GM23338 (cell line): ENCODE measurements around the gene MYOZ2. TPM values are rescaled to one million over a fixed set of nuclear protein-coding genes. Genes with fewer than 3 reads are reported as not detected.

Experiments used
- ATAC-seq: fragments of 200-7000 bp; cut with Tn5 transposase; 3 replicates; pipeline ENCODE4 v1.9.1; 2020
- DNase-seq: peaks from one replicate; pipeline ENCODE4 v3.0.0-alpha.2; 2015; ENCODE audit warnings: low spot score
- H2AFZ ChIP-seq: fragments of 200-600 bp; sonication (generic); 2 replicates; pipeline ENCODE4 v1.8.0; 2016; ENCODE audit warnings: antibody characterized with exemption, mild to moderate bottlenecking, moderate library complexity
- H3F3A ChIP-seq: fragments of 200-600 bp; sonication (generic); replicated peaks from 2 replicates; pipeline ENCODE4 v1.8.0; 2017; ENCODE audit warnings: antibody characterized with exemption, mixed run types, low read depth
- H3K27ac ChIP-seq: fragments of 200-600 bp; sonication (generic); 2 replicates; pipeline ENCODE4 v1.6.1; 2016; ENCODE audit warnings: low read depth
- H3K27me3 ChIP-seq: fragments of 200-600 bp; sonication (generic); 2 replicates; pipeline ENCODE4 v1.8.0; 2016; ENCODE audit warnings: mild to moderate bottlenecking, mixed run types, moderate library complexity; ENCODE audit not compliant: insufficient read depth
- H3K36me3 ChIP-seq: fragments of 200-600 bp; sonication (generic); 2 replicates; pipeline ENCODE4 v1.8.0; 2016; ENCODE audit warnings: mild to moderate bottlenecking; ENCODE audit not compliant: insufficient read depth
- H3K4me1 ChIP-seq: fragments of 200-600 bp; sonication (generic); 2 replicates; pipeline ENCODE4 v1.8.0; 2016; ENCODE audit warnings: mild to moderate bottlenecking, moderate library complexity; ENCODE audit not compliant: insufficient read depth
- H3K4me2 ChIP-seq: fragments of 200-600 bp; sonication (generic); 2 replicates; pipeline ENCODE4 v1.7.1; 2017; ENCODE audit warnings: mixed run types
- H3K4me3 ChIP-seq: fragments of 200-600 bp; sonication (generic); 2 replicates; pipeline ENCODE4 v1.6.1; 2016; ENCODE audit warnings: mixed run types
- H3K79me2 ChIP-seq: fragments of 200-600 bp; sonication (generic); replicated peaks from 2 replicates; pipeline ENCODE4 v1.8.0; 2017; ENCODE audit warnings: mild to moderate bottlenecking; ENCODE audit not compliant: insufficient read depth
- H3K9me2 ChIP-seq: fragments of 200-600 bp; sonication (generic); 2 replicates; pipeline ENCODE4 v1.8.0; 2017; ENCODE audit not compliant: insufficient read depth
- H4K20me1 ChIP-seq: fragments of 200-600 bp; sonication (generic); replicated peaks from 2 replicates; pipeline ENCODE4 v1.8.0; 2017; ENCODE audit warnings: mild to moderate bottlenecking; ENCODE audit not compliant: insufficient read depth
- H3K27ac Mint-ChIP-seq: 2 replicates; pipeline ENCODE4 v1.8.0; 2020; ENCODE audit warnings: inconsistent platforms, mild to moderate bottlenecking, moderate library complexity, mixed read lengths
- H3K27me3 Mint-ChIP-seq: 3 replicates; pipeline ENCODE4 v1.8.0; 2022; ENCODE audit warnings: low read depth, mild to moderate bottlenecking, moderate library complexity, mixed read lengths, inconsistent platforms; ENCODE audit not compliant: insufficient read depth, poor library complexity
- H3K36me3 Mint-ChIP-seq: 3 replicates; pipeline ENCODE4 v1.8.0; 2021; ENCODE audit warnings: low read depth, mild to moderate bottlenecking, inconsistent platforms, moderate library complexity, mixed read lengths
- H3K4me1 Mint-ChIP-seq: 3 replicates; pipeline ENCODE4 v1.8.0; 2020; ENCODE audit warnings: mild to moderate bottlenecking, inconsistent platforms, mixed read lengths
- H3K4me3 Mint-ChIP-seq: 3 replicates; pipeline ENCODE4 v1.8.0; 2021; ENCODE audit warnings: moderate library complexity, mild to moderate bottlenecking, inconsistent platforms, mixed read lengths
- H3K9me3 Mint-ChIP-seq: 3 replicates; pipeline ENCODE4 v1.8.0; 2020; ENCODE audit warnings: moderate library complexity, mild to moderate bottlenecking, inconsistent platforms, mixed read lengths
- CREB1 ChIP-seq: fragments of 250-450 bp; sonication (Bioruptor Pico); IDR thresholded peaks from 2 replicates; pipeline ENCODE4 v1.5.0; 2020; ENCODE audit warnings: low read depth, mild to moderate bottlenecking, moderate library complexity
- EZH2 ChIP-seq: fragments of 200-600 bp; sonication (generic); IDR thresholded peaks from one replicate; pipeline ENCODE4 v1.8.0; 2017; ENCODE audit warnings: antibody characterized with exemption, mild to moderate bottlenecking, low read depth; ENCODE audit not compliant: unreplicated experiment
- EZH2phosphoT487 ChIP-seq: fragments of 200-600 bp; sonication (generic); IDR thresholded peaks from one replicate; pipeline ENCODE4 v1.8.1; 2018; ENCODE audit warnings: antibody characterized with exemption; ENCODE audit not compliant: unreplicated experiment
- JUNB ChIP-seq: IDR thresholded peaks from one replicate; pipeline ENCODE4 v1.6.1; 2016; ENCODE audit warnings: antibody characterized with exemption; ENCODE audit not compliant: unreplicated experiment
- NANOG ChIP-seq: IDR thresholded peaks from 2 replicates; pipeline ENCODE4 v1.6.1; 2016; ENCODE audit warnings: antibody characterized with exemption, borderline replicate concordance
- POLR2AphosphoS5 ChIP-seq: IDR thresholded peaks from 2 replicates; pipeline ENCODE4 v1.6.1; 2016; ENCODE audit warnings: antibody characterized with exemption, low read depth
- REST ChIP-seq: IDR thresholded peaks from one replicate; pipeline ENCODE4 v1.6.1; 2018; ENCODE audit warnings: antibody characterized with exemption; ENCODE audit not compliant: unreplicated experiment
- STAT1 ChIP-seq: IDR thresholded peaks from one replicate; pipeline ENCODE4 v1.6.1; 2016; ENCODE audit warnings: antibody characterized with exemption; ENCODE audit not compliant: unreplicated experiment
- ZNF114 ChIP-seq: fragments of 250-450 bp; sonication (Bioruptor Pico); IDR thresholded peaks from 2 replicates; pipeline ENCODE4 v1.5.0; 2020; ENCODE audit warnings: mild to moderate bottlenecking, moderate library complexity
- ZNF331 ChIP-seq: fragments of 250-450 bp; sonication (Bioruptor Pico); IDR thresholded peaks from 2 replicates; pipeline ENCODE4 v1.5.0; 2020; ENCODE audit warnings: low read depth, mild to moderate bottlenecking, moderate library complexity
- polyA plus RNA-seq: library from polyadenylated mRNA; unstranded; fragments of >200 nt; fragmentation: Nextera tagmentation; extraction: Ambion mirVana; gene quantifications from 2 replicates; pipeline ENCODE4 v1.2.1, GENCODE V29; 2016
- total RNA-seq: library from RNA; depleted of rRNA; stranded (reverse); fragments of >200 nt; shearing (Covaris generic); gene quantifications from 2 replicates; pipeline ENCODE4 v1.2.3, GENCODE V29; 2014
- TF ChIP-seq, protein P1 (sequence below): fragments of 250-450 bp; sonication (Bioruptor Pico); IDR thresholded peaks from 2 replicates; pipeline ENCODE4 v1.5.0; 2020; ENCODE audit warnings: mild to moderate bottlenecking, moderate library complexity
- TF ChIP-seq, protein P2 (sequence below), 2 experiments: fragments of 200-600 bp in 1 of 2; sonication (generic) in 1 of 2; conservative IDR thresholded peaks; 2 replicates each; pipeline versions ENCODE4 v1.5.1 to v1.6.1; 2016 to 2017; ENCODE audit warnings: antibody characterized with exemption in 2 of 2, low read depth in 2 of 2, mild to moderate bottlenecking in 2 of 2, moderate library complexity in 1 of 2
- TF ChIP-seq, protein P3 (sequence below): IDR thresholded peaks from 2 replicates; pipeline ENCODE4 v1.6.1; 2016; ENCODE audit warnings: antibody characterized with exemption

MYOZ2 gene
- total and polyA plus RNA-seq, 2 experiments from 2014 or later, result not detected

- H3K27ac ChIP-seq, result no peak overlapping the region
- Mint-ChIP-seq H3K9me3 (no peaks in the 10 kb centered on the region), H3K36me3 (no peaks in the 10 kb centered on the region), H3K27ac (no peak overlapping the region), H3K4me3 (no peak overlapping the region), H3K27me3 (no peaks in the 10 kb centered on the region), H3K4me1 (no peaks in the 10 kb centered on the region)
- no peaks in the 10 kb centered on the region for H3K4me1 ChIP-seq
- H3K9me2 ChIP-seq, result no peaks in the 10 kb centered on the region
- H3K27me3 ChIP-seq, result no peaks in the 10 kb centered on the region
- TF ChIP-seq JUNB (no peak), STAT1 (no peak), EZH2 (no peak), NANOG (no peak), EZH2phosphoT487 (no peak), REST (no peak), CREB1 (CRISPR knock-in tag) (no peak), POLR2AphosphoS5 (no peak), ZNF331 (CRISPR knock-in tag) (no peak), ZNF114 (CRISPR knock-in tag) (no peak)
- TF ChIP-seq, protein P1, sequence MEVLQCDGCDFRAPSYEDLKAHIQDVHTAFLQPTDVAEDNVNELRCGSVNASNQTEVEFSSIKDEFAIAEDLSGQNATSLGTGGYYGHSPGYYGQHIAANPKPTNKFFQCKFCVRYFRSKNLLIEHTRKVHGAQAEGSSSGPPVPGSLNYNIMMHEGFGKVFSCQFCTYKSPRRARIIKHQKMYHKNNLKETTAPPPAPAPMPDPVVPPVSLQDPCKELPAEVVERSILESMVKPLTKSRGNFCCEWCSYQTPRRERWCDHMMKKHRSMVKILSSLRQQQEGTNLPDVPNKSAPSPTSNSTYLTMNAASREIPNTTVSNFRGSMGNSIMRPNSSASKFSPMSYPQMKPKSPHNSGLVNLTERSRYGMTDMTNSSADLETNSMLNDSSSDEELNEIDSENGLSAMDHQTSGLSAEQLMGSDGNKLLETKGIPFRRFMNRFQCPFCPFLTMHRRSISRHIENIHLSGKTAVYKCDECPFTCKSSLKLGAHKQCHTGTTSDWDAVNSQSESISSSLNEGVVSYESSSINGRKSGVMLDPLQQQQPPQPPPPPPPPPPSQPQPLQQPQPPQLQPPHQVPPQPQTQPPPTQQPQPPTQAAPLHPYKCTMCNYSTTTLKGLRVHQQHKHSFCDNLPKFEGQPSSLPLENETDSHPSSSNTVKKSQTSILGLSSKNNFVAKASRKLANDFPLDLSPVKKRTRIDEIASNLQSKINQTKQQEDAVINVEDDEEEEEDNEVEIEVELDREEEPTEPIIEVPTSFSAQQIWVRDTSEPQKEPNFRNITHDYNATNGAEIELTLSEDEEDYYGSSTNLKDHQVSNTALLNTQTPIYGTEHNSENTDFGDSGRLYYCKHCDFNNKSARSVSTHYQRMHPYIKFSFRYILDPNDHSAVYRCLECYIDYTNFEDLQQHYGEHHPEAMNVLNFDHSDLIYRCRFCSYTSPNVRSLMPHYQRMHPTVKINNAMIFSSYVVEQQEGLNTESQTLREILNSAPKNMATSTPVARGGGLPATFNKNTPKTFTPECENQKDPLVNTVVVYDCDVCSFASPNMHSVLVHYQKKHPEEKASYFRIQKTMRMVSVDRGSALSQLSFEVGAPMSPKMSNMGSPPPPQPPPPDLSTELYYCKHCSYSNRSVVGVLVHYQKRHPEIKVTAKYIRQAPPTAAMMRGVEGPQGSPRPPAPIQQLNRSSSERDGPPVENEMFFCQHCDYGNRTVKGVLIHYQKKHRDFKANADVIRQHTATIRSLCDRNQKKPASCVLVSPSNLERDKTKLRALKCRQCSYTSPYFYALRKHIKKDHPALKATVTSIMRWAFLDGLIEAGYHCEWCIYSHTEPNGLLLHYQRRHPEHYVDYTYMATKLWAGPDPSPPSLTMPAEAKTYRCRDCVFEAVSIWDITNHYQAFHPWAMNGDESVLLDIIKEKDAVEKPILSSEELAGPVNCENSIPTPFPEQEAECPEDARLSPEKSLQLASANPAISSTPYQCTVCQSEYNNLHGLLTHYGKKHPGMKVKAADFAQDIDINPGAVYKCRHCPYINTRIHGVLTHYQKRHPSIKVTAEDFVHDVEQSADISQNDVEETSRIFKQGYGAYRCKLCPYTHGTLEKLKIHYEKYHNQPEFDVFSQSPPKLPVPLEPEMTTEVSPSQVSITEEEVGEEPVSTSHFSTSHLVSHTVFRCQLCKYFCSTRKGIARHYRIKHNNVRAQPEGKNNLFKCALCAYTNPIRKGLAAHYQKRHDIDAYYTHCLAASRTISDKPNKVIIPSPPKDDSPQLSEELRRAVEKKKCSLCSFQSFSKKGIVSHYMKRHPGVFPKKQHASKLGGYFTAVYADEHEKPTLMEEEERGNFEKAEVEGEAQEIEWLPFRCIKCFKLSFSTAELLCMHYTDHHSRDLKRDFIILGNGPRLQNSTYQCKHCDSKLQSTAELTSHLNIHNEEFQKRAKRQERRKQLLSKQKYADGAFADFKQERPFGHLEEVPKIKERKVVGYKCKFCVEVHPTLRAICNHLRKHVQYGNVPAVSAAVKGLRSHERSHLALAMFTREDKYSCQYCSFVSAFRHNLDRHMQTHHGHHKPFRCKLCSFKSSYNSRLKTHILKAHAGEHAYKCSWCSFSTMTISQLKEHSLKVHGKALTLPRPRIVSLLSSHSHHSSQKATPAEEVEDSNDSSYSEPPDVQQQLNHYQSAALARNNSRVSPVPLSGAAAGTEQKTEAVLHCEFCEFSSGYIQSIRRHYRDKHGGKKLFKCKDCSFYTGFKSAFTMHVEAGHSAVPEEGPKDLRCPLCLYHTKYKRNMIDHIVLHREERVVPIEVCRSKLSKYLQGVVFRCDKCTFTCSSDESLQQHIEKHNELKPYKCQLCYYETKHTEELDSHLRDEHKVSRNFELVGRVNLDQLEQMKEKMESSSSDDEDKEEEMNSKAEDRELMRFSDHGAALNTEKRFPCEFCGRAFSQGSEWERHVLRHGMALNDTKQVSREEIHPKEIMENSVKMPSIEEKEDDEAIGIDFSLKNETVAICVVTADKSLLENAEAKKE (CRISPR knock-in tag), result no peak
- TF ChIP-seq, protein P2, sequence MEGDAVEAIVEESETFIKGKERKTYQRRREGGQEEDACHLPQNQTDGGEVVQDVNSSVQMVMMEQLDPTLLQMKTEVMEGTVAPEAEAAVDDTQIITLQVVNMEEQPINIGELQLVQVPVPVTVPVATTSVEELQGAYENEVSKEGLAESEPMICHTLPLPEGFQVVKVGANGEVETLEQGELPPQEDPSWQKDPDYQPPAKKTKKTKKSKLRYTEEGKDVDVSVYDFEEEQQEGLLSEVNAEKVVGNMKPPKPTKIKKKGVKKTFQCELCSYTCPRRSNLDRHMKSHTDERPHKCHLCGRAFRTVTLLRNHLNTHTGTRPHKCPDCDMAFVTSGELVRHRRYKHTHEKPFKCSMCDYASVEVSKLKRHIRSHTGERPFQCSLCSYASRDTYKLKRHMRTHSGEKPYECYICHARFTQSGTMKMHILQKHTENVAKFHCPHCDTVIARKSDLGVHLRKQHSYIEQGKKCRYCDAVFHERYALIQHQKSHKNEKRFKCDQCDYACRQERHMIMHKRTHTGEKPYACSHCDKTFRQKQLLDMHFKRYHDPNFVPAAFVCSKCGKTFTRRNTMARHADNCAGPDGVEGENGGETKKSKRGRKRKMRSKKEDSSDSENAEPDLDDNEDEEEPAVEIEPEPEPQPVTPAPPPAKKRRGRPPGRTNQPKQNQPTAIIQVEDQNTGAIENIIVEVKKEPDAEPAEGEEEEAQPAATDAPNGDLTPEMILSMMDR (conservative IDR thresholded peaks at IDR 0.05; ENCODE audit: low read depth in 2 of 2), result no peak
- TF ChIP-seq, protein P3, sequence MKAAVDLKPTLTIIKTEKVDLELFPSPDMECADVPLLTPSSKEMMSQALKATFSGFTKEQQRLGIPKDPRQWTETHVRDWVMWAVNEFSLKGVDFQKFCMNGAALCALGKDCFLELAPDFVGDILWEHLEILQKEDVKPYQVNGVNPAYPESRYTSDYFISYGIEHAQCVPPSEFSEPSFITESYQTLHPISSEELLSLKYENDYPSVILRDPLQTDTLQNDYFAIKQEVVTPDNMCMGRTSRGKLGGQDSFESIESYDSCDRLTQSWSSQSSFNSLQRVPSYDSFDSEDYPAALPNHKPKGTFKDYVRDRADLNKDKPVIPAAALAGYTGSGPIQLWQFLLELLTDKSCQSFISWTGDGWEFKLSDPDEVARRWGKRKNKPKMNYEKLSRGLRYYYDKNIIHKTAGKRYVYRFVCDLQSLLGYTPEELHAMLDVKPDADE, result no peak
- DNase-seq (no peak), ATAC-seq (no peak)
- no peak overlapping the region for H3K4me2 ChIP-seq
- H3K79me2 ChIP-seq, result no peaks in the 10 kb centered on the region
- no peaks in the 10 kb centered on the region for H3F3A ChIP-seq
- no peaks in the 10 kb centered on the region for H3K36me3 ChIP-seq
- H3K4me3 ChIP-seq, result no peak overlapping the region
- H4K20me1 ChIP-seq, result no peaks in the 10 kb centered on the region
- no peak overlapping the region for H2AFZ ChIP-seq
Measured at GRCh38 chr4:119184128-119184527, 48.5 kb downstream of the MYOZ2 start.
